SH-SY5Y (cell line): ENCODE measurements around the gene CYP2W1.
A peak's percentile ranks its signal among the peaks of the same experiment; 100 is the strongest.

Experiments
- GATA2 ChIP-seq: IDR thresholded peaks from 2 replicates; pipeline ENCODE4 v1.6.1; 2011; ENCODE audit warnings: mild to moderate bottlenecking, low read depth, low read length
- GATA3 ChIP-seq: IDR thresholded peaks from 2 replicates; pipeline ENCODE4 v1.6.1; 2011; ENCODE audit warnings: low read depth, mild to moderate bottlenecking, low read length, moderate library complexity

CYP2W1 gene

DNA sequence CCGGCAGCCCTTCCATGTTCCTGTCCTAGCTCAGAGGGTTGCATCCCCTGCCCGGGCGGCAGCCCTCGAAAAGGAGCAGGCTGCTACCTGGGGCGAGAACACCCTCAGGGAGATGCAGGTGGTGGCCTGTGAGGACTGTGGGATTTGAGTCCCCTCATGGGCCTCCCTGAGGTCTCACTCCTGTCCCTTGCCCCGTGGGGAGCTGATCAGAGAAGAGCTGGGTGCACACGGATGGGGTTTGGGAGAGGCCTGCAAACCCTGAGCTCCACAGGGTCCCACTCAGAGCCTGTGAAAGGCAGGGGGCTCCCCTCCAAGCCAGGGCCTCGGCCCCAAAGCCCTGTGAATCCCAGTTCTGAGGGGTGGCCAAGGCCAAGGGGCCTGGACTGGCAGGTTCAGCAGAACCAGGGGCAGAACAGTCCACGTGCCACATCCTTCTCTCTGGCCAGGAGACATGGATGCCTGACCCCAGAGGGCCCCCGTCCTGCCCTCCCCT lies 424 bp upstream of the CYP2W1 start:
- TF ChIP-seq GATA2 = no peak
- no peak for TF ChIP-seq GATA3

DNA sequence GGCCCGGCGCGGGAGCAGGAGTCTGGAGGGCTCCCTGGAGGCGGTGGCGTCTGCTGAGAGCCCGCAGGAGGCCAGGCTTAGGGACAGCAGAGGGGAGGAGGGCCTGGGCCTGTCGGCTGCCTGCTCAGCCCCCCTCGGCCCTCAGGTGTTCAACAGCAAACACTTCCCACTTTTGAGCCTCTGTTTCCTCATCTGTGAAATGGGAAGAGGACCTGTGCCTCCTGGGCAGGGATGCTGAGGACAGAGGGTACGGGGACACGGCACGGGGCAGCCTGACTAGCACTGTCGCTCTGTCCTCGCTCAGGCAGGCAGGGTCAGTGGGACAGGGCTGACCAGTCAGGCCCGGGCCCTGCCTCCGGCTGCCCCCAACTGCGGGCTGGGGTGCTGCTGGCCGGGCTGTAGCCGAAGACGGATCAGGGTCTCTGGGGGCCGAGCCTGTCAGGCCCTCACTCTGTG lies 663 bp downstream of the CYP2W1 start:
- TF ChIP-seq GATA2 (no peak), GATA3 (no peak)

DNA sequence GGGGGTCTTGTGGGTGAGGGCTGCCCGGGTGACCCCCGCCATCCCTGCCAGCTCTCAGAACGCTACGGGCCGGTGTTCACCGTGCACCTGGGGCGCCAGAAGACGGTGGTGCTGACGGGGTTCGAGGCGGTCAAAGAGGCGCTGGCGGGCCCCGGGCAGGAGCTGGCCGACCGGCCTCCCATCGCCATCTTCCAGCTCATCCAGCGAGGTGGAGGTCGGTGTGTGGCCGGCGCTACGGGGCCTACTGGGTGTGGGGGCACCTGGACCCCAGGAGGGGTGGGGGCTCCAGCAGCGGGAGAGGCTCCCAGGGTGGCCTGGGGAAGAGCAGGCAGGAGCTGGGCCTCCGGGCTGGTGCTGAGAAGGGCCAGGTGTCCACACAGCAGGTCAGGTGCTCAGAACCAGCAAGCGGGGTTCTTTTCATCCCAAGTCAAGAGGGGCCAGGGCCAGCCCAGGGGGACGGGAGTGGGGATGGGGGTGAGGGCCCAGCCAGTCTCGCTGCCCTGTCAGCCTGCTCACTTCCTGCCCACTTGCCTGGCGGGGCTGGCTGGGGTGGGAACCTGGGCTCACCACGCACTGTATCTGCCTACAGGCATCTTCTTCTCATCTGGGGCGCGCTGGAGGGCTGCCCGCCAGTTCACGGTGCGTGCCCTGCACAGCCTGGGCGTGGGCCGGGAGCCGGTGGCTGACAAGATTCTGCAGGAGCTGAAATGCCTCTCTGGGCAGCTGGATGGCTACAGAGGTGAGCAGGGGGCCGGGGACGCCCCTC lies 1.6 kb downstream of the CYP2W1 start:
- no peak for TF ChIP-seq GATA3
- no peak for TF ChIP-seq GATA2

DNA sequence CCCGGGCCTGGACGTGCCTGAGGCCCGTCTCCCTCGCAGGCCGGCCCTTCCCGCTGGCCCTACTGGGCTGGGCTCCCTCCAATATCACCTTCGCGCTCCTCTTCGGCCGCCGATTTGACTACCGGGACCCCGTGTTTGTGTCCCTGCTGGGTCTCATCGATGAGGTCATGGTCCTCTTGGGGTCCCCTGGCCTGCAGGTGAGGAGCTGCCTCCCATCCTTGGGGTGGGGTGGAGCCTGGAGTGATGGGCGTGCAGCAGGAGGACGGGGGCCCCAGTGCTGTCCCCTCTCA lies 2.1 kb downstream of the CYP2W1 start:
- TF ChIP-seq GATA2 (no peak), GATA3 (no peak)

DNA sequence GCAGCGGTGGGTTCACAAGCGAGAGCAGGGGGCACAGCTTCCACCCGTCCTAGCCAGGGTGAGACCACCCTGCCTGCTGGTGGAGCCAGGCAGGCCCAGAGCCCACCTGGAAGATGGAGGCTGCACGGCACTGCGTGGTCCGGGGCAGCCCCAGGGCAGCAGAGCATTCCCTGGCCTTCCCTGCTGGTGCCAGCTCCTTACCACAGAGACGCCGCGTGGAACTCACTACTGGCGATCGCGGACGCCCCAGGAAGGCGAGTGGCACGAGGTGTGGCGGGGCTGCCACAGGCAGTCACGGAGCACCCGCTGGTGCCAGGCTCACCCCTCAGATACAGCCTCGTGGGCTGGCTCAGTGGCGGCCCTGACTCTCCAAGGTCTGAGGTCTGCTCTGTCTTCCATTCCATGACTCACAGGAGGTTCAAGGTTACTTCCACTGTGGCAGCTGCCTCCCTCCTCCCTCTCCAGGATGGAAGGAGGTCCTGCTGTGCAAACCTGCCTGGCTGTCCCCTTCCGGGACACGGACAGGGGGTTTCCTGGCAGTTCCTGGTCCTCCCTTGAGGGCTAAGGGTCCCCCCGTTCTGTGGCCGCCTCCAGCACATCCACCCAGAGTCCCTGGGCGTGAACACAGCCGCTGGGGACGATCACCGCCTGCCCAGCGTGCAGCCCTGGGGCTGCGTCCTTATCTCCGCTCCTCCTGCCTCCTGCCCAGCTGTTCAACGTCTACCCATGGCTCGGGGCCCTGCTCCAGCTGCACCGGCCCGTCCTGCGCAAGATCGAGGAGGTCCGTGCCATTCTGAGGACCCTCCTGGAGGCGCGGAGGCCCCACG lies 3.1 kb downstream of the CYP2W1 start:
- TF ChIP-seq GATA3 (no peak), GATA2 (peak; percentile 59)

DNA sequence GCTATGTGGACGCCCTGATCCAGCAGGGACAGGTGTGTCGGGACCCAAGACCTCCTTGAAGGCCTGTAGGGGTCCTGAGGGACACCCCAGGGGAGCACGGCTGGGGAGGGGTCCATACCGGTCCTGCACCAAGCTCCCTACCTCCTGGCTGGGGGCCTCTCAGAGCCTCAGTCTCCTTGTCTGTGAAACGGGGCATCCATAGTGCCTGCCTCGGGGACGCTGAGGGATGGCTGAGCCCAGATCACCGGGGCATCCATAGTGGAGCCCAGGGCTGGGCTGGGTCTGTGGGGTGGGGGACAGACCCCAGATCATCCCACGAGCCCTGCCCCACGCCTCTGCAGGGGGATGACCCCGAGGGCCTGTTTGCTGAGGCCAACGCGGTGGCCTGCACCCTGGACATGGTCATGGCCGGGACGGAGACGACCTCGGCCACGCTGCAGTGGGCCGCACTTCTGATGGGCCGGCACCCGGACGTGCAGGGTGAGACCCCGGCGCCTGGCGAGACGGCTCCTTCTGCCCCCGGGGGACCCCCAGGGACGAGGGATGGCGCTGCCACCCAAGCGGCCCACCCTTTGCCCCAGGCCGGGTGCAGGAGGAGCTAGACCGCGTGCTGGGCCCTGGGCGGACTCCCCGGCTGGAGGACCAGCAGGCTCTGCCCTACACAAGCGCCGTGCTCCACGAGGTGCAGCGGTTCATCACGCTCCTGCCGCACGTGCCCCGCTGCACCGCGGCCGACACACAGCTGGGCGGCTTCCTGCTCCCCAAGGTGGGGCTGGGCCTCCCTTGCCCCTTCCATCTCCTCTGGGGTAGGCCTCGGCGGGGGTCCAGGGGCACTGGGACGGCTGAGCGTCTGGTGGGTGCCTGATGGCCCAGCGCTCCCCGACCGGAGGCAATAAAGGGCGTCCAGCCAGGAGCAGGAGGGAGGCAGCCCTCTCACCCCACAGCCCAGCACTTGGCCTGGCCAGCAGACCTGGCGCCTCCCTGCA lies 4.1 kb downstream of the CYP2W1 start:
- TF ChIP-seq GATA3 (no peak), GATA2 (no peak)

DNA sequence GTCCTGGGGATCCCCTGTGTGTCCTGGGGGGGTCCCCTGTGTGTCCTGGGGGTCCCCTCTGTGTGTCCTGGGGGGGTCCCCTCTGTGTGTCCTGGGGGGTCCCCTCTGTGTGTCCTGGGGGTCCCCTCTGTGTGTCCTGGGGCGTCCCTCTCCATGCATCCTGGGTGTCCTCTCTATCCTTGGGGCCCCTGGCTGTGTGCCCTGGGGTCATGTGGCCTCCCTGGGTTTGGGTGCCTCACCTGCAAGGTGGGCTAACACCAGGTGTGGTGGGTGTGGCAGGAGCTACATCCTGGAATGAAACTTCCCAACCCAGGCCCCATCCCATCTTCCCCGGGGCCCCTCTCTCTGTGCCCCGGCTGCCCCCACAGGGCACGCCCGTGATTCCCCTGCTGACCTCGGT lies 4.9 kb downstream of the CYP2W1 start:
- no peak for TF ChIP-seq GATA2
- TF ChIP-seq GATA3 = no peak

DNA sequence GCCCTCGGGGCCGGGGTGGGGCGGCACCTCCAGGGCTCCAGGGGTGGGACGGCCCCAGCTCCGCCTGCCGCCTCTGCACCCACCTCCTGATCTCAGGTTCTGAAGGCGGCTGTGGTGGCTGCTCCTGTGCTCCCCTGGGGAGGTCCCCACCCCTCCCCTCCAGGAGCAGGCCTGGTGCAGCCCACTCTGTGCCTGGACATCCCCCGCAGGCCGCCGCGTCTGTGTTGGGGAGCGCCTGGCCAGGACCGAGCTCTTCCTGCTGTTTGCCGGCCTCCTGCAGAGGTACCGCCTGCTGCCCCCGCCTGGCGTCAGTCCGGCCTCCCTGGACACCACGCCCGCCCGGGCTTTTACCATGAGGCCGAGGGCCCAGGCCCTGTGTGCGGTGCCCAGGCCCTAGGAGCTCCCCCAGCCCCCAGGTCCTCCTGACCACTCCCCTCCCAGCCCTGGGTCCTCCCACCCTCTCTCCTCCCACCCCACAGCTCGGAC lies 5.5 kb downstream of the CYP2W1 start:
- TF ChIP-seq GATA3 (no peak), GATA2 (no peak)

DNA sequence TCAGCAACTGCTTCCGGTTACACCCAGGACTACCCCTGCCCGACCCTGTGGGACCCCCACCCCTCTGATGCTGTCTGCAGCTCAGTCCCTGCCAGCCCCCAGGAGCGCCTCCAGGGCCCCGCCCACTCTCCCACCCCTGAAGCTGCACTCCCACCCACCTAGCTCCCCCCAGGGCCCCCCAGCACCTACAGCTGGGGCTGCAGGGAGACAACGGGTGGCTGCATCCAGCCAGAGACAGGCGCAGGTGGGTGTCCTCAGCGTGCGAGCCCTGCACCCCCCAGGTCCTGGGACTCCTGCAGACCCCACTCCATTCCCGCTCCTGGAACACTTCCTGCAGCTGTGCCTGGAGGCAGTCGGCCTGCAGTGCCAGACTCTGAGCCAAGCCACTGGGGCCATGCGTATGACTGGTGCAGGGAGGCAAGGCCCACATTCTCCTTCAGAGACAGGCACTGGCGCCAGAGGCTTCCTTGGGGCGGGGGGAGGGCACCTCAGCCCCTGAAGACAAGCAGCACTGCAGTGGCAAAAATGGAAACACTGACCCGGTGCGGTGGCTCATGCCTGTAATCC lies 6.1 kb downstream of the CYP2W1 start:
- no peak for TF ChIP-seq GATA3
- no peak for TF ChIP-seq GATA2

DNA sequence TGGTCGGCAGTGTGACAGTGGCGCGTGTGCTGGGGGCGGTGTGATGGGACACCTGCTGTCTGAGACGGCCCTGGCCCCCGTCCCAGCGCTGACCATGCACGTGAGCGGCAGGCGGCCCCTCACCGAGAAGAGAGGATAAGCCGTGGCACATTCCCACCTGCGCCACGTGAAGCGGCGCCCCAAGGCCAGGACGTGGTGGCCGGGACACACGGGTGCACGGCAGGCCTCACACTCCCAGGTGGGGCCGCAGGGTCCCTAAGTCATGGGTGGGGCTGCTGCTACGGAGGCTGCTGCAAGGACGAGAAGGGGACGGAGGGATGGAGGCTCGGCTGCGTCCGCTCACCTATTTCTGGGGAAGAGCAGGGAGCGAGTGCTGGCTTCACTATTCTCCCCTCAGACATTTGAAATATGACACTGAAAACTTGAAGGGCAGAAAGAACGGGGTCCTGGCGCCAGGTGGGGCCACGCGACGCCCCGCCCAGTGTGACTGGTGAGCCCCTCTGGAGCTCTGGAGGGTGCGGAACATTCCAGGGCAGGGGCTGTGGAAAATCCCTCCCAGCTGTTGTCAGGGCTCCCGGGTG lies 7.5 kb downstream of the CYP2W1 start:
- TF ChIP-seq GATA2 = no peak
- no peak for TF ChIP-seq GATA3

DNA sequence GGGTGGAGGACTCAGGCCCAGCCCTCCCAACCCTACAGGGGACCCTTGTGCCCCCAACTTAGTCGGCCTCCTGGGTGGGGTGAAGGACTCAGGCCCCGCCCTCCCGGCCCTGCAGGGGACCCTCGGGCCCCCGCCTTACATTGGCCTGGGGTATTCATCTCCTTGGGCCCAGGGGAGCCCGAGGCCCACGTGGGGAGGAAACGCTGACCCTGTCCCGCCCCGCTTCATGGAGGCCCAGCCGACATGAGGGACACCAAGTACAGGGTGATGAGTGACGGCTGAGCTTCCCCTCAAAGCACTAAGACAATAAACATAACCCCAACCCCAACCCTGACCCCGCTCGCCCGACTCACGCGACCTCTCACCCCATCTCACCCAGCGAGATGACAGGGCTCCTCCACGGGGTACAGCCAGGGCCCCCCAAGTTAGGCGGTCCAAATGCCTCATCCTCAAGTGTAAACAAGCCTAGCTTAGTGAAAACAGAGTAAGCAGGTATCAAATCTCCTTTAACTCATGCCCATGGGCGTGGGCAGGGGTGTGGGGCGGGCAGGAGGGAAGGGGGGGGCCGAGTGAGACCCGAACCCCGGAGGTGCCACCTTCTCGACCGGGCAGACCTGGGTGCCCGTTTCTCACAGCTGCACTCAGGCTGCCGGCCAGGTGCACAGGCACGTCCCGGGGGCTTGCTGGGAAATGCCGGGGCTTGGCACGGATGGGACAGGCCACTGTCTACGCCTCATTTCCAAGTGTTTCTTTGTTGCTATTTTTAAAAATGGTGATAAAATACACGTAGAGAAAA lies 8.2 kb downstream of the CYP2W1 start:
- no peak for TF ChIP-seq GATA2
- TF ChIP-seq GATA3 = no peak
